ENCODE measurements around the gene CRTC1.
A peak's percentile ranks its signal among the peaks of the same experiment; 100 is the strongest.

The CRTC1 gene

DNA sequence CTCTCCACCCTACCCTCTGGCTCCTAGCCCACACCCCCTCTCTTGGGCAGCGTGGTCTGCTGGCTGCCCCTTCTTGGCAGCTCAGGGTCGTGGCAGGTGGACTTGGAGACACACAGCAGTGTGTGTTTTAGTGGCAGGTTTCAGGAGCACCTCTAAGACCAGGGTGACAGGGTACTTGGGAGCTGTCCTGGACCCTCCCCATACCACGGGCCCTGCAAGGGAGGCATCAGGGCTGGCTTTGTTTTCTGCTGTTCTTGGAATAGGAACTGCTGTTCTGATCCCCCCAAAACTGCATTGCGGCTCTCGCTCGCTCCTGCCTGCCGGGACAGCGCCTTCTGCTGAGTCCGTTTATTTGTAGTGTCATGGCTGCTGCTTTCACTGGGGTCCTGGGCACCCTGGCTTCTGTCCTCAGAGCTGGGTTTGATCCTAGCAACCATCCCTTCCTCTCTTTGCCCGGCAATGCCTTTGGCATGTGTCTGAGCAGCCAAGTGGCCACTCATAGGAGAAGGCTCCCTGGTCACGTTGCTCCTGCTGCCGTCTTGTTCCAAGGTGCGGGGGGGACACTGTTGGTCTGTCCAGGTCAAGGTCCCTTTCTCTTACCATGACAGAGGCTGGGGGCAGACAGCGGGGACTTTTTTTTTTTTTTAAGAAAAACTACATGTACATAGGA is 95.5 kb downstream of the CRTC1 start:
- H3K4me3 ChIP-seq (ENCODE audit: control insufficient read depth, low read depth, low read length) = no peak overlapping the region
- TF ChIP-seq, protein P1, sequence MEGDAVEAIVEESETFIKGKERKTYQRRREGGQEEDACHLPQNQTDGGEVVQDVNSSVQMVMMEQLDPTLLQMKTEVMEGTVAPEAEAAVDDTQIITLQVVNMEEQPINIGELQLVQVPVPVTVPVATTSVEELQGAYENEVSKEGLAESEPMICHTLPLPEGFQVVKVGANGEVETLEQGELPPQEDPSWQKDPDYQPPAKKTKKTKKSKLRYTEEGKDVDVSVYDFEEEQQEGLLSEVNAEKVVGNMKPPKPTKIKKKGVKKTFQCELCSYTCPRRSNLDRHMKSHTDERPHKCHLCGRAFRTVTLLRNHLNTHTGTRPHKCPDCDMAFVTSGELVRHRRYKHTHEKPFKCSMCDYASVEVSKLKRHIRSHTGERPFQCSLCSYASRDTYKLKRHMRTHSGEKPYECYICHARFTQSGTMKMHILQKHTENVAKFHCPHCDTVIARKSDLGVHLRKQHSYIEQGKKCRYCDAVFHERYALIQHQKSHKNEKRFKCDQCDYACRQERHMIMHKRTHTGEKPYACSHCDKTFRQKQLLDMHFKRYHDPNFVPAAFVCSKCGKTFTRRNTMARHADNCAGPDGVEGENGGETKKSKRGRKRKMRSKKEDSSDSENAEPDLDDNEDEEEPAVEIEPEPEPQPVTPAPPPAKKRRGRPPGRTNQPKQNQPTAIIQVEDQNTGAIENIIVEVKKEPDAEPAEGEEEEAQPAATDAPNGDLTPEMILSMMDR (IDR thresholded peaks at IDR 0.05; ENCODE audit: control insufficient read depth, insufficient read depth, low read depth, low read length, missing control alignments) = no peak
- DNase-seq (ENCODE audit: low read depth) = no peak

DNA sequence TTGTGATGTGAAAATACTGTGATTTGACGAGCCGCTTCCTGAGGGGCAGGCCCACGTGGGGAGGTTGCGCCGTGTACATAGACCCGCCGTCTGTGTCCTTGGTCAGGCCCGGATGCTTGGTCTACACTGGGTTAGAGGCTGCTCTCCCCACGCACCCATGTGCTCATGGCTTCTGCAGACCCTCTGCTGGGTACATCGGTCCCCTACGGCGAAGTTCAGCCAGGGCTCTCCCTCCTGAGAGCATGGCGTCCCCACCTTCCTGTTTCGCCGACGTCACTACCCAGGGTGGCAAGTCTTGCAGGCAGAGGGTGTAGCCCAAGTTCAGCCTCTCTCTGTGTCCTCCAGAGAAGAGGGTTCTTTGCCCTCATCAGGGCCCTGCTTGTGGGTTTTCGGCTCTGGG is 96.6 kb downstream of the CRTC1 start:
- TF ChIP-seq, protein P1 (IDR thresholded peaks at IDR 0.05; ENCODE audit: control insufficient read depth, insufficient read depth, low read depth, low read length, missing control alignments) = no peak
- no peak for DNase-seq (ENCODE audit: low read depth)
- no peak overlapping the region for H3K4me3 ChIP-seq (ENCODE audit: control insufficient read depth, low read depth, low read length)

DNA sequence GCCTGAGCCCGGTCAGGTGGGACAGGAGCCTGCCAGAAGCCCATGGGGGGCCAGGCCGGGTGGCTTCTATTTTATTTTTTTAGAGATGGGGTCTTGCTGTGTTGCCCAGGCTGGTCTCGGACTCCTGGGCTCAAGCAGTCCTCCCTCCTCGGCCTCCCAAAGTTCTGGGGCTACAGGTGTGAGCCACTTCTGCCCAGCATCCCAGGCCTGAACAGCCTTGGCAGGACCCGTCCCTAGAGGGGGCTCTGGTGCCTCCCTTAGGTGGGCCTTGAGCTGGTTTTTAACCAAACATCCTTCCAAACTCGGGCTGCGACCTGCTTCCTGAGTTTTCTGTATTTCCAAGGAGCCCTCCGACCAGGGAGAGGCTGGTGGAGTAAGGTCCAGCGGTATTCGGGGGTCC is 97.2 kb downstream of the CRTC1 start:
- TF ChIP-seq, protein P1 (IDR thresholded peaks at IDR 0.05; ENCODE audit: control insufficient read depth, insufficient read depth, low read depth, low read length, missing control alignments) = peak; percentile 22
- no peak overlapping the region for H3K4me3 ChIP-seq (ENCODE audit: control insufficient read depth, low read depth, low read length)
- DNase-seq (ENCODE audit: low read depth) = no peak

DNA sequence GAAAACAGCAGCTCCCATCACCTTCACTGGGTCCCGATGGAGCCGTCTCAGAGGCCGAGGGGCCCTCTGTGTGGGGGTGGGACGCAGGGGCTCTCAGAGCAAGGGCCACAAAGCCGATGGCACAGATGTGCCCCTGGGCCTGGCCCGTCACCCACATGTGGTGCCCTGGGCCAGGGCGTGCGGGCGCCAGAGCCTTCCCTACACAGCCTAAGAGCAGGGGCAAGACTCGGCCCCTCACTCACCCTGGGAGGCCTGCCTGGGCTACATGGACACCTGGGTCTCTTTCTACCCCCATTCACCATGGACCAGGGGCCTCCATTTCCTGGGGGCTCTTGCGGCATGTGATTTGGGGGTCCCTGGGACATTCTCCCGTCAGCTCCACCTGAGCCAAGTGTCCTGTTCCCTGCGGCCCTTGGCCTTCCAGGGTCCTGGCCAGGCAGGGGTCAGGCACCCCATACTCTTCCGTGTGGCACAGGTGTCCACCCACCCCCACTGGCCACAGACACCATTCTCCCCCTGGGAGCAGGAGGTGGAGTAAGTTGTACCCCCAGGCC is 97.6 kb downstream of the CRTC1 start:
- no peak for DNase-seq (ENCODE audit: low read depth)
- TF ChIP-seq, protein P1 (IDR thresholded peaks at IDR 0.05; ENCODE audit: control insufficient read depth, insufficient read depth, low read depth, low read length, missing control alignments) = no peak
- H3K4me3 ChIP-seq (ENCODE audit: control insufficient read depth, low read depth, low read length) = no peak overlapping the region

DNA sequence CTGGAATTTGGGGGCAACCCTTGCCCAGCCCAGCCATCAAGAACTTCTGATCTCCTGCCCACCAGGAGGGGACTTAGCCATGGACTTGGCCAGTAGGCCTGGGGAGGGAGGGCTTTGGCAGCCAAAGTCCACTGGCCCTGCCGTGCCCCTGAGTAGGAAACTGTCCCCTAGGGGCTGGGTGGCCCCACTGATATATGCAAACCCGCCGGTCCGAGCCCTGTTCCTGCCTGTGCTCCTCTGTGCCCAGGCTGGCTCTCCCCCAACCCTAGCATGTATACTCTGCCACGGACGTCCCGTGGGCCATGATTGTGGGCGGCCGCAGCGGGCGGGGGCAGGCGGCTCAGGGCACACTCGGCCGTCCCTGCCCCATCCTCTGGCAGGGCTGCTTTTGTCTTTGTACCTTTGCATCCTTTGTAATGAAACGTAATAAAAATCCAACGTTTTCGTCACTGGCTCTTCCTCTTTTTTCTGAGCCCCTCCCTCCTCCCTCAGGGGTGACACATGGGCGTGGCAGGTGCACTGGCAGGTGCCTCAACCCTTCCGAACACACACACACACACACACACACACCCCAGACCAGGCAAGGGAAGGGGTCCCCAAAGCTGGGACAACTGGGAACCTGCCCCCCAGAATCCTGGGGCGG is 98.5 kb downstream of the CRTC1 start:
- no peak overlapping the region for H3K4me3 ChIP-seq (ENCODE audit: control insufficient read depth, low read depth, low read length)
- no peak for DNase-seq (ENCODE audit: low read depth)
- TF ChIP-seq, protein P1 (IDR thresholded peaks at IDR 0.05; ENCODE audit: control insufficient read depth, insufficient read depth, low read depth, low read length, missing control alignments) = no peak

DNA sequence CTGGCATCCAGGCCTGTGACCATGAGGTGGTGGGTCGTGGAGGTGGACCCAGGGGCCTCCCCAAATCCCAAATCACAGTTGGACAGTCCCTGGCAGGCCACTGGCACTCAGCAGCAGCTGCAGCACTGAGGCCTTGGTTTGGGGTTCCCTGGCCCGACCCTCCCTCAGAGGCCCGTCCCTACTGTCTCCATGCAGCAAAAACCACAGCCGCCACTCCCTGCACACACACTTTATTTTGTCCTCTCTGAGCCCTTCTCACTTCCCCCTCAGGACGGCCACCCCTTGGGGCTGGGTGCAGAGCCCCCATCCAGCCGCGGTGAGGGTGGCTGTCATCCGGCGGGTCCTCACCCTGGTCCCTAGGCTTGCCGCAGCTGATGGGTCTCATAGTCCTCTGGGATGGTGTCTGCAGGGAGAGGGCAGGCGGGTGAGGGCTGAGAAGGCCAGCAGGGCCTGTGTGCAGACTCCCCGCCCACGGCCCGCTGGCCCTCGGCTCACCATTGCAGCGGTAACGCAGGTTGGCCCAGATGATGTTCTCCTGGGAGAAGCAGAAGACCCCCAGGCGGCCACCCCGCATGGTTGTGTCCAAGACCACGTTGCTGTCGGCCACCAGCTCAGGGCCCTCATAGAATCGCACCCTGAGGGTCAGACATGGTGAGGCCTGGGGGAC is 99.2 kb downstream of the CRTC1 start:
- H3K4me3 ChIP-seq (ENCODE audit: control insufficient read depth, low read depth, low read length) = no peak overlapping the region
- DNase-seq (ENCODE audit: low read depth) = no peak
- TF ChIP-seq, protein P1 (IDR thresholded peaks at IDR 0.05; ENCODE audit: control insufficient read depth, insufficient read depth, low read depth, low read length, missing control alignments) = no peak
